Adipose tissue (tissue), 3 donors: ENCODE measurements around the gene PHC2. TPM values are rescaled to one million over a fixed set of nuclear protein-coding genes. Genes with fewer than 3 reads are reported as not detected.
A peak's percentile ranks its signal among the peaks of the same experiment; 100 is the strongest.

Experiments used
- H3K27ac ChIP-seq: one replicate; pipeline ENCODE4 v1.5.1; 2013; ENCODE audit warnings: low read depth, low read length
- WGBS, 3 donors: extraction: QIAGEN DNeasy Blood & Tissue Kit; methylation state at CpG; one replicate each; pipeline ENCODE4 v1.1.7; 2013; 5-methylcytosine and 5-hydroxymethylcytosine counted together
- polyA plus RNA-seq, 3 donors: library from polyadenylated mRNA; stranded (reverse); fragments of 200-250 nt; gene quantifications; one replicate each; pipeline ENCODE4 v1.2.3, GENCODE V29; 2013
- donor health status: healthy with polysubstance abuse.
- donor health status: Bipolar disorder and iron deficiency.
- donor health status: healthy.

Gene PHC2
- polyA plus RNA-seq, 3 donors = 44.7 to 150 (median 126) TPM

DNA sequence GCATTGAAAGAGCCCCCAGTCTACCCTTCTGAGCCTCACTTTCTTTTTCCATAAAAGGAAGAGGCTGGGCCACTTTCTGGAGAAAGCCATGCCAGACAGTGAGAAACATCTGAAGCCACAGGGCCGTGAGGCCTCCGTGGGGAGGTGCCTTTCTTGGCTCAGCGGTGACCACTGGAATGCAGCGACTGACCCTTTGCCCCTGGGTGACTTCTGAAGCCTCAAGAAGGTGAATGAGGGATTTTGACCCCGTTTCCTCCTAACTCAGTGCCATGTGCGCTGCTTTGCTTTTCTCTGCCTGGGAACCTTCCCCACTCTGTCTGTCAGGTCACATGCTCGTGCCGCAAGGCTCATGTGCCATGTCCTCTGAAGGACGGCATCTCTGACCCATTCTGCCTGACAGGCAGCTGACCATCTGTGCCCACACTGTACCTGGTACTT is 65.3 kb downstream of the PHC2 start:
- 42 to 80% (median 56%) methylated on average over 9 of the region's 9 CpGs for WGBS, 3 donors
- peak overlapping the region; percentile 53 for H3K27ac ChIP-seq

DNA sequence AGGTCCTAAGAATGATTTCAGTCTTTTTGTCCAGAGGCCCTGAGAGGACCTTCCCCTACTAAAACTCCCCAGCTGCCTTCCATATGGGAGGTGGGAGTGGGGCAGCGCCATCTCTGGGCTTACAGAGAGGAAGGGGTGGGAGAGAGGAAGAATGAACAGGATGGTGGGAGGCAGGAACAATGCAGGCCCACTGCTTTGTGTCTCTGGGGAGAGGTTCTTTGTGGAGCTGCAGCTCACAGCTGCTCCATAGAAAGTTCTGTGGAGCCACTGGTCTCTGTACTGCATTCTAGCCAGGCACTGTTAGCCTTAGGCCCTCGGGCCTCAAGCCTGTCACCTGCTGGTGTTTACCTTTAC is 66.4 kb downstream of the PHC2 start:
- WGBS, 3 donors = 32 to 66% (median 60%) methylated on average over 2 of the region's 2 CpGs
- H3K27ac ChIP-seq = no peak overlapping the region

DNA sequence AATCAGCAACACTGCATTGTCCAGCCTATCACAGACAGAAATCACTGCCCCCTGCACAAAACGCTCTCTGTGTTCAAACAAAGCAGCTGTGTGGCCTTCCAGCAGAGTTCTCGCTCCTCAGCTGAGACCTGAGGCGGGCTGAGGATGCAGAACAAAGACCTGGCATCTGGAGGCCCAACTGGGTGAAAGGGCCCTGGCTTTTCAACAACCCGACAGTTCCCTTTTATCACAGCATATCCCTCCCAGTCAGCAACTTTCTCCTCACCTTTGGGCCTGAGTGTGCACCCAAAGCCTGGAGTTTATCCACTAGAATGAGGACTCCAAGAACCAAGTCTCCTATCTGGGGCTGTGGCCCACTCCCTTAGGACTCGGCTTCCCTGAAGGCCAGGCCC is 67.4 kb downstream of the PHC2 start:
- WGBS, 3 donors = 59 to 76% (median 60%) methylated on average over 5 of the region's 5 CpGs
- no peak overlapping the region for H3K27ac ChIP-seq

DNA sequence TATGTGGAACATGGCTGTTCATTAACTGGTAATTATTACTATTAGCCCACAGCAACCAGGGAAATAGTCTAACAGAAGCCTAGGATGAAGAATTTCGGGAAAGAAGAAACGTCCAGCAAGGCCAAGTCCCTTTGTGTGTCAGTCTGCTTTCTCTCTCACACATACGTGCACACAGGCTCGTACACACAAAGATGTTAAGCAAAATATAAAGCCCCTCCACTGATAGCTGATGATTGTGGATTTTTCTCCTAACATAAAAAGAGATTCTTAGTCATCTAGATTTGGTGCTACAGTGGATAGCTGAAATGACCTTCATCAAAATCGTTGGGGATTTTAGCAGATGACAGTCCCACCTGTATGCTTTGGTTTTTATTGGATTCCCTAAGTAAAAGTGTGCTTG is 67.9 kb downstream of the PHC2 start:
- no peak overlapping the region for H3K27ac ChIP-seq
- 66 to 82% (median 75%) methylated on average over 5 of the region's 5 CpGs for WGBS, 3 donors

DNA sequence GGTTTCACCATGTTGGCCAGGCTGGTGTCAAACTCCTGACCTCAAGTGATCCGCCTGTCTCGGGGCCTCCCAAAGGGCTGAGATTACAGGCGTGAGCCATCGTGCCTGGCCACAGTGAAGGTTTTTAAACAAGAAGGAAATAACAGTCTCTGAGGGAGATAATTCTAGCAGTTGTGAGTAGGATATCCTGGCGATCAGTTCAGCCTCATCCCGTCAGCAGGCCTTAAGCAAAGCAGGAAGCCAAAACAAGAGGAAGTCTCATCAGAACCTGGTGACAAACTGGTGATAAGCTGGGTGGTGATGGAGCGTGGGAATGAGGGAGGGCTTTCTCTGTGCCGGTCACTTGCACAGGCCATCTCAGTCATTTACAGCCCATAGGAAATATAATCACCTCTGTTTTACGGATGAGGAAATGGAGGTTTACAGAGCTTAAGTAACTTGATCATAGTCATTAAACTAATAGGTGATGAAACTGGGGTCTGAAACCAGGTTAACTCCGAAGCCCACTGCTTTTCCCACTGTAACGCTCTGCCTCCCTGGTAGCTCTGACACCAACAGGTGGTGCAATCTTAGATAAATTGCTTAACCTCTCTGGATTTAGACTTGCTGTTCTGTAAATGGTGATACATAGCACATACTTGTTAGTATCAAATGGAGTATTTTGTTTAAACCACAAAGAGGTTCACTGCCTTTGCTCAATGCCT is 69.2 kb downstream of the PHC2 start:
- WGBS, 3 donors = 35 to 81% (median 36%) methylated on average over 11 of the region's 11 CpGs

DNA sequence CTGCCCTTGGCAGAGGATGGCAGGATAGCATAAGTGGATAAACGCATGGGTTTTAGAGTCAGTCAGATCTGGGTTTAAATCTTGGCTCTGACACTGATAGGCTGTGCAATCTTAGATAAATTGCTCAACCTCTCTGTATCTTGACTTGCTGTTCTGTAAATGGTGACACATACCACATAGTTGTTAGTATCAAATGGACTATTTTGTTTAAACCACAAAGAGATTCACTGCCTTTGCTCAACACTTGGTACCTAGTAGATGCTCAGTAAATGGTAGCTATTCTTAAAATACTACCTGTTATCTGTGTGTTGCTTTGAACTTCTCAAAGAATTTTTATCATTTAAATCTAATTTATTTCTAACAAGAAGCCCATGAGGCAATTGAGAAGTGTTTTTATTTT is 70.5 kb downstream of the PHC2 start:
- 76 to 83% (median 79%) methylated on average over 1 of the region's 1 CpG for WGBS, 3 donors
- no peak overlapping the region for H3K27ac ChIP-seq

More for the DNA sequence above, 69.2 kb downstream of the PHC2 start:
- H3K27ac ChIP-seq = no peak overlapping the region

DNA sequence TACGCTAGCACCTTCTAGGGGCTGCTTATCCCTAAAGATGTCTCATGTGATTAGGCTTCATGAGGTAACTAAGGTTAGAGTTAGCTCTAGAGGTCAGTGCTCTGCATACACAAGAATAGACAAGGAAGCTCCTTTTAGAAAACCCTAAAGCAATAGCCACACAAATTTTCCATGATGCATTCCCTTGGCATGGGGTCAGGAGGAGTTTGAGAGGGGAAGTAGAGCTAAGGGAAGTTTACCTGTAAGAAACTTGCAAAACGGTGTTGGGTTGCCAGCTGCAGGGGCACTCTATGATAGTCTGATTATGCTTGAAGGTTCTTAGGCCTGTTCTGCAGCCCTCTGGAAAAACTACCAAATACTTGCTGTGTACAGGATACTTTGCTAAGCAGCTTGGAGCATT is 71.0 kb downstream of the PHC2 start:
- WGBS, 3 donors = 69 to 93% (median 78%) methylated on average over 2 of the region's 2 CpGs

DNA sequence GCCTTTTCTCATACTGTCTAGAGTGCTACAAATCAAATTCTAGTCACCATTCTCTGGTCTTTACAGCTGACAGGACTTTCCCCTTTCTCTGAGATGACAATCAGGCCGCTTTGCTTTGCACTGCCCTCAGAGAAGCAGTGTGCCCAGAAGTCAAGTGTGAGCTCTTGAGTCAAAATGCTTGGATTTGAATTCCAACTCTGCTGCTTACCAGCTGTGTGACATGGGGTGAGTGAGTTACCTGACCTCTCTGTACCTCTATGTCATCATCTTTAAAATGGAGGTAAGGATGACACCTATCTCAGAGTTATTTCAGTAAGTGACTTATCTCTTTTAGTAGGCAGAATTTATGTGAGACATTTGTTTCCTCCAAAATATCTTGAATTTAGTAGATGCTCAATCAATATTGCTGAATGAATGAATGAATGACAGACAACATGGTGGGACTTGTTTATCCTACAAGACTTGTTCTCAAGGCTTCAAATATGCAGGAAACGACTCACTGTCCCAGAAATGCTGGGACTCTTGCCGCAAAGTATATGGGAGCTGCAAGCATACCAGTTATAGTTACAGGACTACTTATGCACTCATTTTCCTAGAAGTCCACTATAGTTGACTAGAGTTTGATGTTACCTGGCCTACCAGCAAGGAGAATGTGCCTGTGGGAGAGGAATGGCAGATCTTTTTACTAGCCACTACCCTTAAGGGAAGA is 71.9 kb downstream of the PHC2 start:
- no peak overlapping the region for H3K27ac ChIP-seq
- WGBS, 3 donors = 92 to 97% (median 93%) methylated on average over 3 of the region's 3 CpGs

More for the DNA sequence above, 71.0 kb downstream of the PHC2 start:
- no peak overlapping the region for H3K27ac ChIP-seq

DNA sequence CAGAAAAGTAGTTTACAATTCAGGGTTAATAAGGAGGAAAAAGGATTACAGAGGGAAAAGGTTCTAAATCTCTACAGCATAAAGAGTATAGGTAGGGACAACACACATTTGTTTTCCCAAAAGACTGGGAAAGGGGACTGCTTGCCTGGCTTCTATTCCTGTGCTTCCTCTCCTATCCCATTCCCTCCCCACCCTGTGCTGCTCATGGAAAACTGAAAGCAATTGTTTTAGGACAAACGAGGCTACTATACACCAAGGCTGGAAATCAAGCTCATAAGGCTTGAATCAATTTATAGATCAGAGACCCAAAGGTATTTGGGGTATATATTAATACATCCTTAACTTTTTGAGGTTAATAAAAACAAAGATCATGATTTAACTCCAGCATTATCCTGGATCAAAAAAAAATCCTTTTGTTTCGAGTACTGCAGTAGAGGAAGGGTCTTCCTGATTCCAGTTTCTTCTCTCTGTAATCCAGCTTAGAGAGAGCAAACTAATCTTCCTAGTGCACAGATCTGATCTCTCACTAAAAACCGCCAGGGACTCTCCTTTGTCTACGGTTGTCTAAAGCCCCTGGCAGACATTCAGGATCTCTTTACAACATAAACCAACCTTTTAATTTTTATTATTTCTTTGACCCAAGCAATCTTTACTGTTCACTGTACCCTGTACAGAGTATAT is 72.6 kb downstream of the PHC2 start:
- H3K27ac ChIP-seq = no peak overlapping the region
- 71 to 75% (median 74%) methylated on average over 4 of the region's 4 CpGs for WGBS, 3 donors

DNA sequence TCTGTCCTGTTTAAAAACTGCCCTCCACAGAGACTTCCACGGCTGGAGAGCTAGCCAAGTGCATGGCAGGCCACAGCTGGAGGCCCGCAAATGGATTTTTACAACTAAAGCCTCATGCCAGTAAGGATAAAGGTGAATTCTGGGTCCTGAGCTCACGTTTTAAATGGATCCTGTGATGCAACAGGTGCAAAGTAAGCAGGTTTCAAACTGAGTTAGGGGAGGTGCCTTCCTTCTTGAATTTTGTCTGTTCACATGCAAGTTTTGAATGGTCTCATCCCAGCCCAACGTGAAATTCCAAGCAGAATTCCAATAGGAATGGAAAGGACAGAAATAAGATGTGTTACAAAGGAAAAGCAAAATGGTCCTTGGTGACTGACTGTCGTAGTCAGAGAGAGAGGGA is 73.8 kb downstream of the PHC2 start:
- 92 to 94% (median 93%) methylated on average over 5 of the region's 5 CpGs for WGBS, 3 donors
- no peak overlapping the region for H3K27ac ChIP-seq

DNA sequence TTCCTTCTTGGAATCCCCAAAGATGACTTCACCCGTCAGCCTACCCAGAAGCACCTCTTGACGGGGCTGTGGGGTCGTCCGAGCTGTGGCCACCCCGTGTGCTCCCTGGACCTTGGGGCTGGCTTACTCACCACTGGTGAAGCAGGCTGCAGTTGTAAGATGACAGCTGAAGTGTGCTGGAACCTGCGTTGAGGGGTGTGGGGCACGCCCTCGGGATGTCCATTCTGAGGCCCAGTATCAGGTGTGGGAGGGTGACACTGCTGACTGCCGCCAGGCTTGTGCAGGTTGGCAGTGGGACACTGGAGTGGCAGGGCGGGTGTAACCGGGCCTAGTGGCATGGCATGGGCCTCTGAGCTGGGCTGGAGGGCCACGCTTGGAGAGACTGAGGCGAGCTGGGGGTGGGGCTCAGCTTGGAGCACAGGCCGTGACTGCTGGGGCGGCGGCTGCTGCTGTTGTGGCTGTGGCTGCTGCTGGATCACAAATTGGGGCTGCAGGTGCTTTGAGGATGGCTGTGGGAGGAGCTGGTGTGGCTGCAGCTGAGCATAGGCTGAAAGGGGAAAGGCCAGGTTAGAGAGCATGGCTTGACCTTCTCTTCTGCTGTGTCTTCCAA is 76.1 kb downstream of the PHC2 start:
- WGBS, 3 donors = 93 to 96% (median 93%) methylated on average over 16 of the region's 16 CpGs
- H3K27ac ChIP-seq = no peak overlapping the region

DNA sequence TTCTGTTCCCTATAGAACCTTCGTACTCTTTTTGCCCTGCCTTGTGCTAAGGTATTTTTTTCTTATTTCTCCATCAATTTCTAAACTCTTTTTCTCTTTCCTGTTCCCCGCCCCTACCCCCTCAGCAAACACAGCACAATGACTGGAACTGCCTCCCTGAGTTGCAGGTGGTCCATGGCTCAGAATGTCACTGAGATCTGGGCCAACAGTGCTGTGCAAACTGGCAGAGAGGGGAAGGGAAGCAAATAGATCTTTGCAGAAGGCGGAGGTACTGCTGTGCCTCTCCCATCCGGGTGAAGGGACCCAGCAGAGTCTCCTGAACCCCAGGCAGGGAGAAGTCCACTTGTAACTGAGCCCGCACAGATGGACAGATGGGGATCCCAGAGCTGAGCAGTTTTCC is 77.4 kb downstream of the PHC2 start:
- 86 to 91% (median 86%) methylated on average over 5 of the region's 5 CpGs for WGBS, 3 donors
- no peak overlapping the region for H3K27ac ChIP-seq

DNA sequence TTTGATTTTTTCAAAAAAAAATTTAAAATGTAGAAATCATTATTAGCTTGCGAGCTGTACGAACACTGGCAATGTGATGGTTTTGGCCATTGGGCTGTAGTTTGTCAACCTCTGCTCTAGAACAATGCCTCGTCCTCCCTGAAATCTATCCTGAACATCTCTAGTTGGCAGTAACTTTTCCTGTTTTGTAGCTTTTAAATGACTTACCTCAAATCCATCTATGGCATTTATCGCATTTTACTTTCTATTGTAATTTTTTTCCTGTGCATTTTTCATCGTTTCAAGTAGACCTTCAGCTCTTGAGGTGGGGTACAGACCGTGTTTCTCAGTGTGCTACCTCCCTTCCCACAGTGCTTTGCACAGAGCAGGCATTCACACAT is 79.6 kb downstream of the PHC2 start:
- no peak overlapping the region for H3K27ac ChIP-seq
- WGBS, 3 donors = 91 to 95% (median 94%) methylated on average over 6 of the region's 6 CpGs

DNA sequence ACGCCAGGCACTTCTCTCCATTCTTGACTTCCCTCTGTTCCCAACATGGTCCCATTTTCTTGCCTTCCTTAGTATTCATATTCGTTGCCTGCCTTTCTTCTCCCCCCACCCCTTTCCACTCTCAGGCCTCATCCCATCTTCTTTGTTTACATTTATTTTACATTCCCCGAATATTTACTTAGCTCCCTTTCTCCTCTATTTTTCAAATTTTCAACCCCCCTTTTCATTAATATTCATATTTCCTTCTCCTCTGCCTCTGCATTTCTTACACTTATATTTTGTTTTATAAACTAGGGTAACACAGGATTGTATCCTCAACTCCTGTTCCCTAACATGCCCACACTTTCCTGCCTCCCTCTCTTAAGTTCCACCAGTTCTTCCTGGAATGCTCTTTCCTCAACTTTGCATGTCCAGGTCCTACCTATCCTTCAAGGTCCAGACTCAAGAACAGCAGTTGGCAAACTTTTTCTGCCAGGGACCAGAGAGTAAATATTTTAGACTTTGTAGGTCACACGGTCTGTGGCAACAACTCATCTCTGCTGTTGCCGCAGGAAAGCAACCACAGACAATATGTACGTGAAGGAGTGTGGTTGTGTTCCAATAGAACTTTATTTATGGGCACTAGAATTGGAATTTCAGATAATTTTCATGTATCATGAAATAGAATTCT is 80.1 kb downstream of the PHC2 start:
- peak overlapping the region; percentile 67 for H3K27ac ChIP-seq
- 34 to 42% (median 37%) methylated on average over 6 of the region's 6 CpGs for WGBS, 3 donors

DNA sequence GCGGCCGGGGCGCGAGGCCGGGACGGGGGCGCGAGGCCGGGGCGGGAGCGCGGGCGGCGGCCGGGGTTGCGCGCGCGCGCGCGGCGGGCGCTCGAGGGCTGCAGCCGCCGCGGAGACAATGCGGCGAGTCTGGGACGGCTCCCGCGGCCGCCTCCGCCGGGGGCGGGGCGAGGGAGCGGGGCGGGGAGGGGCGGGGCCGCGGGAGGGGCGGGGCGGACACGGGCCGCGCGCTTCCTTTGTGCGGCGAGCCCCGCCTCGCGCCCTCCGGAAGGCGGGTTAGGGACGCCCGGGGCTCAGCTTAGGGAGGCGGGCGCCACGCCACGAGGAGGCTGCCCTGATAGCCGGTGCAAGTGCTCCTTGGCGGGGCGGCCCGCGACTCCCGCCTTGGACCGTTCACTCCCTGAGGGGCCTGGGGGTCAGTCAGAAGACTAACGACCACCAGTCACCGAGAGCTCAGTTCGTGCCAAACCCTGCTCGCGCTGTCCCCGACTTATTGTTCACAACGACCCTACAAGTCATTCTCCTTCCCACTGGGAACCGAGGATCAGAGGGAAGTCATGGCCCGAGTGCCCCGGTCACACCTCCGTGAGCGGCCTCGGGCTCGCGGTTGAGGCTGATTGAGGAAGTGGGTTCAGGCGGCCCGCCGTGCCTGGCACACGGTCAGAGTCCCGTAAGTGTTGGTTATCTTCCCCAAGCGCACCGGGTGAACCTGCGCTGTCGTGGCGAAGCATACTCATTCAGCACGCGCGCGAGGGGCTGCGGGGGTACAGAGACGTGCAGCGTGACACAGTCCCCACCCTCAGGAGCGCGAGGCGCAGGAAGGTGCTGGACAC is 80.9 kb downstream of the PHC2 start:
- peak overlapping the region; percentile 97 for H3K27ac ChIP-seq
- WGBS, 3 donors = 1% methylated on average over 77 to 94 of the region's 104 CpGs

DNA sequence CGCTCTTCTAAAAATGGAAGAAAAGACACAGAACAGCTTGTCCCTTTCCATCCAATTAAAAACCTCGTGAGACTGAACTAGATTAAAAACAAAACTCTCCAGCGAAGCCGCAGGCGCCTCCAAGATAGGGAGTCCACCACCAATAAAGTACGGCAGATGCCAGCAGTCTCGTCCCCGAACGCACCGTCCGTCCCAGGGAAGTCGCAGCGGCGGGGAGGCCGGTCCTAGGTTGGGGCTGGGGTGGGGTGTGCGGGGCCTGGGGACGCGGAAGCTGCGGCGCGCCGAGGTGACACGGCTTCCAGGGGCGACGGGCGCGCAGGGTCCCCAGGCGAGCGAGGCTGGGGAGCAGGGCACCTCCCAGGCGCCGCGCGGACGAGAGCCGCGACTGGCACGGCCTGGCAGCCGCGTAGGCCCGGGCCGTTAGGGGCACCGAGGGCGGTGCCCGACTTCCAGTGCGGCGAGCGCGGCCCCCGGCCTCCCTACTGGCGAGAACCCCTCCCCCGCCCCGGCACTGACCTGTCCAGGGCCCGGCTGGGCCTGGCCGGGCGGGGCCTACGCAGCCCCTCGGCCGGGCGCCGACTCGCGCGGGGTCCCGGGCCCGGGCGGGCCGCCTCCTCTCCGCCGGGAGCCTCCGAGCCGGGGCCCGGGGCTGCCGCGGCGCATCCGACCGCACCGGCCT is 81.7 kb downstream of the PHC2 start:
- peak overlapping the region; percentile 97 for H3K27ac ChIP-seq
- WGBS, 3 donors = 0% methylated on average over 64 to 78 of the region's 78 CpGs

DNA sequence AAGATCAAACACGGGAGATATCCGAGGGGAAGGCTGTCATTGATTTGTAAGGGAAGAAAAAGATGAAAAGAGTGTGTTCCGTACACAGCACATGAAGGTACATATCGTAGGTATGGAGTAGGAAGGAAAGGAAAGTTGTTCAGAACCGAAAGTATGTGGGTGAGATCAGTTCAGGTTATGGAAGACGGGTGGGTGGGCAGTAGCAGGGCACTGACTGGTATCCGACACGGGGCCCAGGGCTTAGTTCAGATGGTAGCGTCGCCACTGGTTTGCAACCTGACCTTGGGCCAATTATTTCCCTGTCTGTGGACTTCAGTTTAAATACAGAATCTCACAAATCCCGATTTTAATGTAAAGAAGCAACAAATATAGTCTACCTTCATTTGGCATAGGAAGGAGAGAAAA is 82.2 kb downstream of the PHC2 start:
- 2 to 4% (median 4%) methylated on average over 11 of the region's 11 CpGs for WGBS, 3 donors
- H3K27ac ChIP-seq = peak overlapping the region; percentile 8
